Stimulated activated CD8-positive, alpha-beta memory T cell treated with anti-CD3 and anti-CD28 coated beads, Interleukin-4, amount 100 ng/mL, for 48 hours (primary cell): ENCODE results near the gene PHLDA2.

ENCODE experiments used
- DNase-seq: peaks from one replicate; pipeline ENCODE4 v3.0.0-alpha.2; 2020

Gene PHLDA2

DNA sequence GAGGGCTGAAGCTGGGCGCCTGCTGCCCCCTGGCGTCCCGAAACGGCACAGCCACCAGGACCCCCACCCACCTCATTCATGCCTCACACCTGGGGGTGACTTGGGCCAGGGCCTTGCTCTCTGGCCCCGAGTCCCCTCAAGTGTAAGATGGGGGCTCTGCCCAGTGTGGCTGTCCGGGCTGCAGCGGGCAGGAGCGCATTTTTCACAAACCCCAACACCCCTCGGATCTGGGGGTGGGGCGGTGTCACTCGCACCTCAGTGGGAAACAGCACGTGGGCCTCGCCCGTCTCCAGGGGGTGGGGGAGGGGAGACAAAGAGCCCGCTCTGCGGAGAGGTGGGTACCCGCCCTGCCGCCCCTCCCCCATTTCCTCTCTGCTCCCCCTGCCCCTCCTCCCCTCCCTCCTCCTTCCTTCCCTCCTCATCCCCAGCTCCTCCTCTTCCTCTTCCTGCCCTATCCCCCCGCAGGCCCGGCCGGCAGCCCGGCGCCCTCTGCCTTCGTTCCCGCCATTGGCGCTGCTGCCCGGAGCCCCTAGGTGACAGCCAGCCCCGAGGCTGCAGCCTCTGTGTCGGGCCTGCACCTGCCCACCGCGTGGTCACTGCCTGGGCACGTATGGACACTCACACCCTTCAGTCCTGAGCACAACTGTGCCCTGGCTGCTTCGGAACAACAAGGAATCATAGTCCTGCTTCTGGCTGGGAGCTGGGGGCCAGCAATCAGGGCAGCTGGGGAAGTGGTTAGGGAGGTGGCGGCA, 36.8 kb downstream of the PHLDA2 start:
- DNase-seq, result peak; percentile 80

DNA sequence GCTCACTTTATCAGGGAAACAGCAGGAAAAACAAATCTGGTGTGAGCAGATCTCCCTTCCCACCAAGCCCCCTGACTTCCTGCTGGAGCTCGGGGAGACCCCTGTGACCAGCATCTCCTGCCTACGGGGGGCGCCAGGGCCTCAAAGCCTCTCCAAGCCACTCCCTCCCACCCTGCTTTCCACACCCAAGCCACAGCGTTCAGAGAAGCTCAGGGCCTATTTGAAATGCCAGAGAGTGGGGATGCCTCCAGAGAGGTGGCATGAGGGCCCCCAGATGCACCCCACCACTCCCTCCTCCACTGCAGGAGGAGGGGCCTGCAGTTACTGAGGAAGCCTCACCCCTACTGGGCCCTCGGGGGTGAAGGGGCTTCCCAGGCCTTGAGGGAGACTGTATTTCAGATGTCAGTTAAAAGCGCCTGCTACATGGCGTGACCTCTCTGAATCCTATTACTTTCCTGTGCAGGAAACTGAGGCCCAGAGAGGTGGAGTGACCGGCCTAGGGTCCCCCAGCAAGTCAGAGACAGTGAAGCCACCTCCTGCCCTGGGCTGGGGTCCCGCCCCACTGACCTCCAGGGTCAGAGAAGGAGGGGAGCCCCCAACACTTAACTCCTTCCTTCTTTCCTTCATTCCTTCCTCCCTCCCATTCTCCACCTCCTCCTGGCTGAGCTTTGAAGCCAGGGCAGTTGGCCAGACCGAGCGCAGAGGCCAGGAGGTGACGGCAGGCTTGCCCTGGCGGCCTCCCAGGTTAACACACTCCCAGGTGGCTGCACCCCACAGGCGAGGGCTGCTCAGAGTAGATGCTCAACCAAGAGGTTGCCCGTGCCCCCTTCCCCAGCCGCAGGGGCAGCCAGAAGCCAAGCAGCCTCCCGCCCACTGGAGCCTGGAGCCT, 37.6 kb downstream of the PHLDA2 start:
- DNase-seq, result no peak

DNA sequence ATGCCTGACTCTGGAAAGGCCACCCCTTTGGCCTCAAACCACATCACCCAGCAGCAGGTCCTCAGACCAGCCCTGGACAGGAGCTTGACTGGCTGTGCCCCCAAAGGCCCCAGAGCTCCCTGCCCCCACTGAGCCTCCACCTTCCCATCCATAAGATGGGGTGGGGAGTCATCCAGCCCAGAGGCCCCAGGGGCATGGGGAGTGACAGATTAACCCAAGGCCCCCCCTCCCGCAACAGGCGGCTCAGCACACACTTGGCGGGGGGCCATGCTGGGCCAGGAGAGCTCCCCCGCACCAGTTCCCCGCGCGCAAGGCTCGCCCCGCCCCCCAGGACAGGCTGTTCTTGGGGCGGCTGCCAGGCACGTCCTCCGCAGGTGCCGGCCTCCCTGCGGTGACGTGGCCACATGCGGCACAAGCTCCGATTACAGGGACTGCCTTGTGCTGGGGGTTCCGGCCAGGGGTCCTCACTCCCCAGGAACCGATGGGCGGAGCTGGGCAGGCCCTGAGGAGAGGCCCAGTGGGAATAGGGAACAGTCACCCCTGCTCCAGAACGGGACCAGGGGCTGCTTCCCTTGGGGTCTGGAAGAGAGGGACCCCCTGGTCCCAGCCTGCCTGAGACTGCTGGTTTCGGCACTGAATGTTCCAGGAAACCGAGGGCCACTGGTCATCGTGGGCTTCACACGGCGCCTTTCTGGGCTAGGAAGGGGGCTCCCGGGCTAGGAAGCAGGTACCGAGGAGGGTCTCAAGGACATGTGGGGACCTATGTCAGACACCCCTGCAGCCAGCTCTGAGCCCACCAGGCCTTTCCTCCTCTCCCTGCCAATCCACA, 38.5 kb downstream of the PHLDA2 start:
- no peak for DNase-seq

DNA sequence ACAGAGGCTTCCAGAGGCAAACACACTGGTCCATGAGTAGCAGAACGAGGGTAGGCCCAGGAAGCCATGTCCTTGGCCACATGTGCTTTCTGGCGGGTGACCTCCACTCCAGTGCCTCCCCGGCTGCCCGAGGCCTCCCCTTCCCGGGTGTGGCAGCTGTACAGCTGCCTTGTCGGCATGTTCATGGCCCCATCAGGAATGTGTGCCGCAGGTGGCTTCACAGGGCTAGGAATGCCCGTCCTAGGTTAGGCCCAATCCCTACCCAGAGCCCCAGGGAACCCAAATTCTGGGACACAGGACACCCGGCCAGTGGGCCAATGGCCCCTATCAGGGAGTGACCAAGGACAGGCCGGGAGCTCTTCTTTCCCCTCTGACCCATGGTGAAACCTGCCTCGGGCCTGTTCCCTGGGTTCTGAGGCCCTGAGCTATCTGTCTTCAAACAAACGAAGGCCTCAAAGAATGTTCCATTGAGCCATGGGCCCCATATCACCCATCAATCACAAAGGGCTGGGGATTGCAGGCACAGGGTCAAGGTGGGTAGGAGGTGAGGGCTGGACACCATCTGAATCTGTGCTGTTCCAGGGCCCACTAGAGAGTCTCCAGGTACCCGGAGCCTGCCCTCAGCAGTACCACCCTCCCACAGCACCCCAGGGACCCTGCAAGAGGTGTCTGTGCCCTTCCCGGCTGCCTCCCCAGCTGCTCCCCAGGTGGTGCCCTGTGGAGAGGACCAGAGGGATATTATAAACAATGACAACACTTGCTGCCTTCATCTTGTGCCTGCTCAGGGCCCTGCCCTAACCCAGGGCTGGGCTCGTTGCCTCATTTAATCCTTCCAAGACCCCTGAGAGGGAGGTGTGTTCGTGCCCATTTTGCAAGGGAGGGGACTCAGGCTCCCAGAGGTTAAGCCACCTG, 39.6 kb downstream of the PHLDA2 start:
- no peak for DNase-seq

DNA sequence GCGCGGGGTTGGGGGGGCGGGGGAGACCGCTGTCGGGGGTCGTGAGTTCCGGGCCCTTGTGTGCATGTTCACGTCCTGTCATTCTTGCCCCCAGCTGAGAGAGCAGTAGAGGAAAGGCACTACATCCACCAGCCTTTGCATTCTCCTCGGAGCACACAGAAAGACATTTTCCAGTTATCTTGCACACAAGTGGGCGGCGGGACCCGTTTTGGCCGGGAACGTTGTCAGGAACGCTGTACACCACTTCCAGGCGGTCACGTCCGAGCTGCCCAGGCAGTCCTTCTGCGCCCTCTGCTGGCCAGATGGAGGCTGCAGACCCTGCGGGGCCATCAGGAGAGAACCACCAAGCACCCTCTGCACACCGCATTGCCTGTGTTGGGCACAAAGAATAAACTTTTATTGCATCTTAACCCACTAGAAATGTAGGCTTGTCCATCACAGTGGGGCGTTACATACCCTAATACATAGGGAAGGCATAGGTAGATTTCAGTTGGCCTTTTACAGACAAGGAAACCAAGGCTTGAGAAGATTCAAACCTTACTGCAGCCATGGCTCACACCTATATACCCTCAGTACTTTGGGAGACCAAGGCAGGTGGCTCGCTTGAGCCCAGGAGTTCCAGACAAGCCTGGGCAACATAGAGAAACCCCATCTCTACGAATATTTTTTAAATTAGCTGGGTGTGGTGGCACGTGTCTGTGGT, 40.8 kb downstream of the PHLDA2 start:
- peak; percentile 96 for DNase-seq

DNA sequence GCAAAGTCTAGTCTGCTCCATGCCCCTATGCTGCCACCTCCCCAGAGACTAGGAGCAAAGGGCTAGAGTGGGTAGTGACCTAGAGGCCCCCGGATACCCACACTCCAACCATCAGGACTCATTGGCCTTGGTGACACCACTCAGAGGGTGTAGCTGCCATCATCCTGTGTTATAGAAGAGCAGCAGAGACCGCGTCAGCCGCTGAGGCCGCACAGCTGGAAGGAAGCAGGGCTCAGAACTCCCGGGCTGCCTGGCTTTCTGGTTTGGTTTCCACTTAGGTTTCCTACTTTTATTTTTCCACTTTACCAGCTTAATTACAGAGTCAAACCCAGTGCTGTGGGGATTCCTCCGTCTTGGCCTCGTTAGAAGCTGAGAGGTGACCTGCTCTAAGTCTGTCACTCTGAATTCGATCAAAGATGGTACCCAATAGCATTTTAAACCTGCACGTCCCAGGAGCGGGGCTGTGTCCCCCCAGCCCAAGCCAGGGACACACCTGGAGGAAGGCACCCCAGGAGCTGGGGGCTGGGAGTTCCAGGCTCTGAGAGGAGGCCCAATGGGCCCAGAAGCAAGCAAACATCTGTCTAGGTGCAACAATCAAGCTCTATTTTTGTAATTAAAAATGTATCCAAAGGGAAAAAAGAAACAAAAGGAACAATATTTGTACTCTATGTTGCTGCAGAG, 41.6 kb downstream of the PHLDA2 start:
- no peak for DNase-seq

DNA sequence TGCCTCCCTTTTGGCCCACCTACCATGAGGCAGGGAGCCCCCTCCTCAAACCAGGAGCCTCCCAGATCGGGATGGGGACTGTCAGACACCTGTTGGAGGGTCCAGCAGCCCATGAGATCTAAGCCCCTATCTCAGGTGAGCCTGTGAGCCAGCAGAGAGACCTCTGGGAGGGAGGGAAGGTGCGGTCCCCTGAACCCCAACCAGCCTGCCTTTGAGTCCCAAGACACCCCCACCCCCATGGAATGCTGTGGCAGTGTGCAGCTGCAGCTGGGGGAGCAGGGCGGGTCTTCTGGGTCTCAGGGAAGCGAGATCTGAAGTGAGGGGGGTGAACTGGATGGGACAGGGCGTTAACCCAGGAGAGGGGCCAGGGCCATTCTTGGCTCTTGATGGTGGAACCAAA, 42.3 kb downstream of the PHLDA2 start:
- DNase-seq, result no peak

DNA sequence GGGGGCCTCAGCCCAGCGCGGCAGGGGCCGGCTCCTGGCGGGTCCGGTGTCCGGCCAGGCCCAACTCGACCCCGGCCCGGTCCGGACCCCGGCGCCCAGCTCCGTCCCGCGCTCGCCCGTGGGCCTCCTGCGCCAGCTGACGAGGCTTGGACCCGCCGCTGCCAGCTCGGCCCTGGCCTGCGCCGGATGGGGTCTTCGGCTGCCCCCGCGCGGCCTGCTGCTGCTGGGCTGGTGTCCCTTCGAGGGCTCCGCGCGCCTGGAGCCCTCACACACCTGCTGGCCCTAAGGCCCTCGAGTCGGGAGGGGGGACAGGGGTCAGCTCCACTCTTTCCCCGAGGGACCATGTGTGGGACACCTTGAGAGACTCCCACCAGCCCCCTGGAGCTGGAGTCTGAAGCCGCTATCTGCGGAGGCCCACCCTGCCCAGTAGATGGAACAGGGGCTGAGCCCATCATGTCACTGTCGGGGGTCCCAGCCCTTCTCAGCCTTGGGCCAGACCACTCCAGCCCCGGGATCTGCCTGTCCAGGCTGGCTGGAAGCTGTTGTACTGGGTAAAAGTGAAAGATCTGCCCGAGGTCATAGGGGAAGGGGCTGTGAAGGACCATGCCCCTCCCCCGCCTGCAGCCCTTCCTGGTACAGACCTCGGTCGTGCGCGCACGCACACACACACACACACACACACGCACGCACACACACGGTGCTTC, 42.9 kb downstream of the PHLDA2 start:
- peak; percentile 43 for DNase-seq

DNA sequence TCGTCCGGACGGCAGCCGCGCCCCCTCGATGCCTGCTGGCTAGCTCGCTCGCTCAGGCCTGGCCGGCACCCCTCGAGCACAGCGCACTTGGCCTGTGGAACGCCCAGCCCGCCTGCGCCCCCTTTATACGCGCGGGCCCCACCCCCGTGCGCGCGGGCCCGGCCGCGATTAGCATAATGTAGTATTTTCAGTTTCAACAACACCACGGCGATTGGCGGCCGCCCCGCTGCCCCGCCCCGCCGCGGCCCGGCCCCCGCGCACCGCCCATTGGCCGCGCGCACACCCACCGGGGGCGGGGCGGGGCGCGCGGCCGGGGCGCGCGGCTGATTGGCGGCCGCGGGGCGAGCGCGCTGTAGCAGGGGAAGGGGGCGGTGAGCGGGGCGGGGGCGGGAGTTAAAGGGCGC, 43.5 kb downstream of the PHLDA2 start, which contains the start of gene CDKN1C:
TSS of gene CDKN1C (minus strand) at position 98 of the 404 bp plus-strand sequence. CDS start 319 bp downstream, outside the sequence.
- peak; percentile 81 for DNase-seq

DNA sequence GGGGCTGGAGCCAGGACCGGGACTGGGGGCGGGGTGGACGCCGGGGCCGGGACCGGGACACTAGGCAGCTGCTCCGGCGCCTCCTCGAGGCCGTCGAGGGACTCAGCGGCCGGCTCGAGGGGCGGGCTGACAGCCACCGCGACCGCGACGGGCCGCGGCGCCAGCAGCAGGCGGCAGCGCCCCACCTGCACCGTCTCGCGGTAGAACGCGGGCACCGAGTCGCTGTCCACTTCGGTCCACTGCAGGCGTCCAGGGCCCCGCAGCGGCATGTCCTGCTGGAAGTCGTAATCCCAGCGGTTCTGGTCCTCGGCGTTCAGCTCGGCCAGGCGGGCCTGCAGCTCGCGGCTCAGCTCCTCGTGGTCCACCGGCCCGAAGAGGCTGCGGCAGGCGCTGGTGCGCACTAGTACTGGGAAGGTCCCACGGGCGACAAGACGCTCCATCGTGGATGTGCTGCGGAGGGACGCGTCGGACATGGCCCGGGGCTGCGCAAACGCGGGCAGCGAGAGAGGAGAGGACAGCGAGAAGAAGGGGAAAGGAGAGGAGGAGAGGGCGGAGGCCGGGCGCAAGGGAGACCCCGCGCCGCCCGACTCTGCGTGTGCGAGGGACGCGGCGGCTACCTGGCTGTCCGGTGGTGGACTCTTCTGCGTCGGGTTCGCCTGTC, 44.1 kb downstream of the PHLDA2 start:
- peak; percentile 34 for DNase-seq

DNA sequence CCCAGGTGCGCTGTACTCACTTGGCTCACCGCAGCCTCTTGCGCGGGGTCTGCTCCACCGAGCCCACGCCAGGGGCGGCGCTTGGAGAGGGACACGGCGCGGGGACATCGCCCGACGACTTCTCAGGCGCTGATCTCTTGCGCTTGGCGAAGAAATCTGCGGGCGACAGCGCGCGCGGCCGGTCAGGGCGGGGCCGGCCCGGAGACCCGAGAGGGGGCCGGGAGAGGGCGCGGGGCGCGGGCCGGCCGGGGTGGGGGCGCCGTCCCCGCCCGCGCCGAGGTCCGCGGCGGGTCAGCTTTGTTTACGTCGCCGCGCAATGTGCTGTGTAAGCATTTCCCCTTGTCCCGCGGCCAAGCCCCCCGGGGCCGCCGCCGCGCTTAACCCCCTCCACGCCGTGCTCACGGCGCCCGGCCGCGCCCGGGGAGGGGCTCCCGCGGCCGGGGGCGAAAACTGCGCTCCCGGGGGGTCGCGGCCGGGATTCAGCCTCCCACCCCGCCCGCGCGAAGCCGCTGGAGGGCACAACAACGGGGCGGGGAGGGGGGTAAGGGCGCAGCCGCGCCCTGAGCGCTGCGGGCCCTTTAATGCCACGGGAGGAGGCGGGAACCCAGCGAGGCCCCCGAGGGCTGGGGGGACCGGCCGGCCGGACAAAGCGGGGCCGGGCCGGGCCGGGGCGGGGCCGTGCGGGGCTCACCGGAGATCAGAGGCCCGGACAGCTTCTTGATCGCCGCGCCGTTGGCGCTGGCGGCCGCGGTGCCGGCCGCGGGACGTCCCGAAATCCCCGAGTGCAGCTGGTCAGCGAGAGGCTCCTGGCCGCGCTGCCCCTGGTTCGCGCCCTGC, 45.0 kb downstream of the PHLDA2 start:
- DNase-seq, result no peak

DNA sequence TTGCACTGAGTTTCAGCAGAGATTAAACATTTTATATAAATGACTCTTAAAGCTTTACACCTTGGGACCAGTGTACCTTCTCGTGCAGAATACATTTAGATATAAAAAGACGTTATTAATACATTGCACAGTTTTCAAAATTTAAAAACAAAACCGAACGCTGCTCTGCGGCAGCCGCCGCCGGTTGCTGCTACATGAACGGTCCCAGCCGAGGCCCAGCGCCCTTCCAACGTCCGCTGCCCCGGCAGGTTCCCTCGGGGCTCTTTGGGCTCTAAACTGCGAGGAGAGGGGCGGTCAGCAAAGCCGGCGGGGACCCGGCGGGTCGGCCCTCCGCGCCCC, 45.6 kb downstream of the PHLDA2 start:
- no peak for DNase-seq

DNA sequence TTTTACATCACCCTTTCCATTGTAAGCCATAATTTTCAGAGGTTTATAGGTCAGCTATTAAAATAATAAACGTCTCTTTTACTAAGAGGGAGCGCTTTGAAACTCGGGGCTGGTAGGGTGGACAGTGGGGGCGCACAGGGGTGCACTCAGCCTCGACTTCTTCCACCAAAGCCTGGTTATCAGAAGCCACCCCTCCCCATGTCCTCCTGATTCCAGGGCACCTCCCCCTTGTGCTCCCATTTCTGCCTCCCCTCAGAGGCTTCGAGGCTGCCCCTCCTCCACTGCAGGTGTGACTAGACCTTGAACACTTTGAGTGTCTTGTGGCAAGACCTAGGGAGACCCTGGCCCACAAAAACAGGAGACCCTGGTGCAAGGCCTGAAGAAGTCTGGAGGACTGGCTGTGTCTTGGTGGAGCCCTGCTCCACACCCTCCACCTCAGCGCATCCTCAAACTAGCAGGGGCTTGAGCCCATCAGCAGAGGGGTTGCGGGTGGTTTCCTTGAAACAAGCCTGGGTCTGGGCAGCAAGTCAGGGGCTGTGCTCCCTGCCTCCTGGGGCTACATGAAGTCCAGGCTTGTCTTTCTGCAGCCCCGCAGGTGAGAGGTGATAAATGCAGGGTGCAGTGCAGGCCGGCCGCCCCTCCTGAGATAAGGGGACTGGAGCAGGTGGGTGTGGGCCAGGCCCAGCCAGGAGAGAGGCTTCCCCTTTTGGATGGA, 46.7 kb downstream of the PHLDA2 start:
- no peak for DNase-seq

DNA sequence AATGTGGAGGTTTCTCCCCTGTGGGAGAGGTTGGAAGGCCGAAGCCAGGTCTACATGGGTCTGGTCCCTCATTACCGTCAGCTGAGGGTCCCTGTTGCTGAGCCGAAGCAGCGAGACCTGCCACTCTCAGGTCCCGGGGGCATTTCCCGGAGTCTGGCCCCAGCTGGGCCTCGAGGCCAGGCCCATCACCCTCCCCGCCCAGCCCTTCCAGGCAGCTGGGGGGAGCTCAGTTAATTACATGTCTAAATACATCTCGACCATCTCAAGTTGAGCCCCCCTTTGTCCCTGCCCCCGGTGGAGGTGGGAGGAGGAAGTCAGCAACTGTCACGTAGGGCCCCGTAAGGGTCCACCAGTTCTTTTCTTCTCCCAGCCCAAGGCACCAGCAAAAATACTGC, 47.2 kb downstream of the PHLDA2 start:
- DNase-seq, result no peak

DNA sequence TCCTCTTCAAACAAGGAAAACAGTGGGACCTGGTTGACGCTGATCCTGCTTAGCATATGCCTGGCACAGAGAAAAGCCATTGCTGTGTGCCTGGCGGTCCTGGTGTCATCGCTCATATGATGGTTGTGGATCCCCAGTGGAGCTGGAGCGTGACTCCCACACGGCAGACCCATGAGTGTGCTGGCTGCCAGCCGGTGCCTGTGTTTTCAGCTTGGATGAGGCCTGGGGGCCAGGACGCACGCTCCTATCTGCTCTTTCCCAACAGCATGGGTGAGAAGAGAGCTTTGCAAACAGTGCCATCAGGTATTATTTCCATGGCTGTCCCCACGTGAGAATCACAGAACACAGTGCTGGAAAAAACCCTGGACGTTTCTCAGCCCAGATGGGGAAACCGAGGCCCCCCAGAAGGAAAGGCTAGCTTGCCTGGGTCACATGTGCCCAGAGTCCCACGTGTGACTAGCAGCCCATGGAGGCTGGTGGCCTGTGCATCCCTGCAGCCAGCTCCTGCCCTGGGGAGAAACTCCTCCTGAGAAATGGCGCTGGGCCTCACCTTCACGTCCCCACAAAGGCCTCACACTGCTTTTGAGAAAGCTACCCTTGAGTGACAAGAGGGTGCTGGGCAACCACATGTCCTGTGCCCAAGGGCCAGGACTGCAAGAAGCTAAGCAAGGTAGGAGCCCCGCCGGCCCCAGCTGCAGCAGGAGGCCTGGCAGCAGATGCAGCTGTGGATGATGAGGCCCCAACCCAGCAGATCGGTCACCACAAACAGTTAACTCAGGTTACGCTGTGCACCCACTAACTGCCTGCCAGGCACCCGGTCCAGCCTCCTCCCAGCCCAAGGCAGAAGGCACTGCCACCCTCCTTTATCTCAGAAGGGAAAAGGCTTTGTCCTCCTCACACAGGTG, 47.9 kb downstream of the PHLDA2 start:
- no peak for DNase-seq

DNA sequence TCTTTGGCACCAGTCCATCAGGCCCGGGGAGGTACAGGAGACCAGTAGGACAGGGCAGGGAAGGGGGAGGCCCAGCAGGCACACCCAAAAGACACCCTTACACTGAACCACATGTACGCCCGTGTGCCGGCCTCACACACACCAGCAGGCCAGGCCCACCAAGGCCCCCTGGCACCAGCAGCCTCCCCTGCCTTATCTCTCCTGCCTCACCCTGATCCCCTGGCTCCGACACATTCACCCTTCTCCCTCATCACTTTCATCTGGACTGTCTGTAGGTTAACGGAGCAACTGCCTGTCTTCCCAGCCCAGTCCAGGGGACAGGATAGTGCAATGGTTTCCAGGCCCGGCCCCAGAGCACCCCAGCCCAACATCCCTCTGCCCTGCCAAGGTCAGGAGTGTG, 48.6 kb downstream of the PHLDA2 start:
- DNase-seq, result no peak

DNA sequence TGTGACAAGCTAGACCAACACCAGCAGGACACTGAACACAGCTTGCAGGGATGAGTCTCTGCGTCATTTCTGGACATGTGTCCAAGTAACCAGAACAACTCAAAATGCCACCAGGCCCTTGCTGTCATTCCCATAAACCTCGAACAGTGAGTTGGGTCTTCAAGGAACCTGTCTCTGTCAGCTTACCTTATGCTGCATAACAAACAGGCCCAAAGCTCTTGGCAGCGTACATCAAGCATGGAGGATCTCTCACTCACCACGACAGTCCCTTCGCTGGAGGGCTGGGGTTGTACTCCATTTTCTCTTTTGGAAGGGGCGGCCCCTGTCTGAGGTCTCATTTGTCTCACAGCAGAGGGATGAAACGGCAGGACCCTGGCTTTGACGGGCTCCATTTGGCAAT, 50.4 kb downstream of the PHLDA2 start:
- no peak for DNase-seq
